ENCODE measurements around the gene ZHX3. TPM values are rescaled to one million over a fixed set of nuclear protein-coding genes. Genes with fewer than 3 reads are reported as not detected.
"Not testable (repeated sequence)": the region's sequence is repeated elsewhere in the genome, so short reads cannot be mapped to it uniquely, and the experiment has no call there.

The ZHX3 gene
- total and polyA plus RNA-seq, 11 donors: 10.9 to 43.9 (median 32.3) TPM

- Histone ChIP-seq H3K27me3 (peaks cover 0 to 4% (median 0%) of the 10 kb centered on the region in 9 donors), H3K4me3 (no peak overlapping the region), H3K4me1 (peaks cover 0 to 21% (median 13%) of the 10 kb centered on the region in 12 donors), H3K9me3 (no peaks in the 10 kb centered on the region), H3K27ac (no peak overlapping the region), H3K36me3 (no peaks in the 10 kb centered on the region)
- ATAC-seq (no peak), DNase-seq (no peak)
- 85 to 89% (median 87%) methylated on average over 5 to 7 of the region's 7 CpGs for WGBS, 4 donors
- no peak for TF ChIP-seq CTCF (IDR thresholded peaks at IDR 0.05)
- TF ChIP-seq POLR2A (IDR thresholded peaks at IDR 0.05): no peak
- intact Hi-C loops (cut with DNase I): loop anchor here in 3 of 10 donors (2.0 to 10.0 kb wide), 5 partner anchors 39 to 281 kb away; partner anchors contain the start of gene LPIN3 (in 1 of the 3)
Observed at GRCh38 chr20:41133709-41134361, 183.7 kb downstream of the ZHX3 start.

GRCh38 chr20:41132388-41132775 is 185.1 kb downstream of the ZHX3 start:
- WGBS, 4 donors: 91 to 97% (median 92%) methylated on average over 9 of the region's 9 CpGs

GRCh38 chr20:41131594-41132387 is 185.7 kb downstream of the ZHX3 start:
- H3K27me3 ChIP-seq: no peaks in the 10 kb centered on the region
- peaks cover 0 to 19% (median 9%) of the 10 kb centered on the region in 12 donors for H3K4me1 ChIP-seq
- intact Hi-C loops (cut with DNase I): loop anchor here in 2 of 10 donors (10.0 kb wide), 3 partner anchors 203 to 283 kb away; no protein-coding TSS in a partner anchor
- ATAC-seq (no peak), DNase-seq (no peak)
- no peak overlapping the region for H3K4me3 ChIP-seq
- H3K36me3 ChIP-seq: peaks cover 0 to 3% (median 0%) of the 10 kb centered on the region in 9 donors
- WGBS, 4 donors: 83 to 91% (median 87%) methylated on average over 5 of the region's 5 CpGs
- no peak for TF ChIP-seq CTCF (IDR thresholded peaks at IDR 0.05)
- no peak for TF ChIP-seq POLR2A (IDR thresholded peaks at IDR 0.05)
- H3K27ac ChIP-seq: no peak overlapping the region
- H3K9me3 ChIP-seq: no peaks in the 10 kb centered on the region

More at GRCh38 chr20:41132388-41132775, 185.1 kb downstream of the ZHX3 start:
- not testable (repeated sequence) for H3K4me3 ChIP-seq, ATAC-seq, H3K36me3 ChIP-seq, H3K27me3 ChIP-seq, DNase-seq, H3K9me3 ChIP-seq, H3K27ac ChIP-seq
- H3K4me1 ChIP-seq: peaks cover 0 to 19% (median 9%) of the 10 kb centered on the region in 12 donors
- intact Hi-C loops (cut with DNase I): loop anchor here in 2 of 10 donors (10.0 kb wide), 3 partner anchors 202 to 282 kb away; no protein-coding TSS in a partner anchor

Small RNAs within 50 kb of the gene (microRNA-seq; reads per million reads assigned to microRNA genes)
- 0 to 0.38 (median 0.10) reads per million in 4 donors for gene MIR6871

Other genes with a start within 250 kb of the ZHX3 start
- 10 to 100 TPM; 32.5 to 72.2 (median 55.9) TPM for gene PLCG1, start 180.2 kb downstream of the ZHX3 start, total RNA-seq
- gene PLCG1, start 180.2 kb downstream of the ZHX3 start, polyA plus RNA-seq: 10 to 100 TPM; 37.9 to 44.9 TPM
- gene LPIN3, start 23.1 kb upstream of the ZHX3 start, total RNA-seq: 10 to 100 TPM; 13.2 to 24.1 (median 19.0) TPM
- 10 to 100 TPM; 12.8 to 23.1 TPM for gene LPIN3, start 23.1 kb upstream of the ZHX3 start, polyA plus RNA-seq
- 1 to 10 TPM in 8 of 9 donors, under 1 TPM in 1; 0.24 to 9.3 (median 2.2) TPM for gene EMILIN3, start 49.1 kb upstream of the ZHX3 start, total RNA-seq
- gene EMILIN3, start 49.1 kb upstream of the ZHX3 start, polyA plus RNA-seq: 1 to 10 TPM; 1.2 to 3.3 TPM

All from heart left ventricle (tissue), 16 donors.